HG03571 (cell line): Measurements from ENCODE around the gene AHRR.

Experiments
- ATAC-seq: cut with Tn5 transposase; IDR thresholded peaks from one replicate; pipeline ENCODE4 v1.9.1; 2021; ENCODE audit not compliant: unreplicated experiment

AHRR gene

DNA sequence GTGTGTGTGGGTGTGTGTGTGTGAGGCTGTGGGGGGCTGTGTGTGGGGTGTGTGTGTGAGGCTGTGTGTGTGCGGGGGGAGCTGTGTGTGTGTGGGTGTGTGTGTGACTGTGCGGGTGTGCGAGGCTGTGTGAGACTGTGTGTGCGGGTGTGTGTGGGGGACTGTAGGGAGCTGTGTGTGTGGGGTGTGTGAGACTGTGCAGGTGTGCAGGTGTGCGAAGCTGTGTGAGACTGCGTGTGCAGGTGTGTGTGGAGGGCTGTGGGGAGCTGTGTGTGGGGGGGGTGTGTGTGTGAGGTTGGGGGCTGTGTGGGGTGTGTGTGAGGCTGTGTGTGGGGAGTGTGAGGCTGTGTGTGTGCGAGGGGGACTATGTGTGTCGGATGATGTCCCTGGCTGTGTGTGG is 23.2 kb downstream of the AHRR start:
- ATAC-seq, result no peak

DNA sequence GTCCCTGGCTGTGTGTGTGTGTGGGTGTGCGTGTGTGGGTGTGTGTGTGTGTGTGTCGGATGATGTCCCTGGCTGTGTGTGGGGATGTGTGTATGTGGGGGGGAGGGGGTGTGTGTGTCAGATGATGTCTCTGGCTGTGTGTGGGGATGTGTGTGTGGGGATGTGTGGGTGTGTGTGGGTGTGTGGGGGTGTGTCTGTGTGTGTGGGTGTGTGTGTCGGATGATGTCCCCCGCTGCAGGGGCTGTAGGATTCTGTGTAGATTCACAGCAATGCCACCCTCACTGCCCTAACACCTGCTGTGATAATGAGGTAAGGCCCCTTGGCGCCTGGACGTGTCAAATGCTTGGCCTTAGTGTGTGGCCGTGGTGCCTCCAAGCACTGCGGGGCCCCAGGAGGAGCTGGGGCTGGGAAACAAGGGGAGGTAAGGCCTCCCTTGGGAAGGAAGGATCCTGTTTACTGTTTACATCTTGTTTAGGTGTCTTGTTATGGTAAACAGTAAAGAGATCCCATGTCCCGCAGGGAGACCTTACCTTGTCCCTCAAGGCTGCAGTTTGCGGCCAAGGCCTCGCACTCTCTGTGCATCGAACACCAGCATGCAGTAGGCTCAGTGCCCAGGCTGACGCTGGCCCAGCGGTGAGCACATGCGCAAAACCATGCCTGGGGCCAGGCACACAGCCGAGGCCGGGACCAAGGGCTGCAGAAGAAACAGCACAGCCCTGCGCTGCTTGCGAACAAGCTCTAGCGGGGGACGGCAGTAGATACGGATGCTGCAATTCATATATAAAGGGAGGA is 24.1 kb downstream of the AHRR start:
- ATAC-seq, result no peak

GRCh38 chr5:346229-346935 is 24.9 kb downstream of the AHRR start:
- ATAC-seq, result no peak

DNA sequence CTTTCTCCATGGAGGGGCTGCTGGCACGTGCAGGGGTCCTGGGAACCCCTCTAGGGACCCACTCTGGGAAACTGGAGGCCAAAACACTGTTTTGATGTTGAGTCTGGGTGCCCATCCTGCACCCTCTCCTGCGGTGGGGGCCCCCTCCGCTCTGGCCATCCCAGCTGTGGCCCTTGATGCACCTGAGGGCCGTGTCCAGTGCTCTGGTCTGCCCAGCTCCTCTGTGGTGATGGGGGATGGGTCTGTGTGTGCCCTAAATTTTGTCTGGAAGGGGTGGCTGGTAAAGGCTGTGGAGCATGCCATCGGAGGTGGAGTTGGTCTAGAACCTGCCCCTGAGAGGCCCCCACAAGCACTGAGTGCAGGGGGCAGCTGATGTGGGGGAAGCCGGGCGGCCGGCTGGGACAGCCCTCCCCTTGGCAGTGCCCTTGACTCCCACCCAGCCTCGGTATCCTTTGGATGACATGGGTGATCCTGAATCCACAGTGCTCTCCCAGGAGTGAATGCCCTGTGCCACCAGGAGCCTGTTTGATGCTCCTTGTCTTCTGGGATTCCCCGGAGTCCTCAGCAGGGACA is 26.3 kb downstream of the AHRR start:
- ATAC-seq, result no peak

GRCh38 chr5:348726-349125 is 27.2 kb downstream of the AHRR start:
- ATAC-seq, result no peak

- no peak for ATAC-seq
These were observed 28.8 kb downstream of the AHRR start for GRCh38 chr5:350355-350754.

DNA sequence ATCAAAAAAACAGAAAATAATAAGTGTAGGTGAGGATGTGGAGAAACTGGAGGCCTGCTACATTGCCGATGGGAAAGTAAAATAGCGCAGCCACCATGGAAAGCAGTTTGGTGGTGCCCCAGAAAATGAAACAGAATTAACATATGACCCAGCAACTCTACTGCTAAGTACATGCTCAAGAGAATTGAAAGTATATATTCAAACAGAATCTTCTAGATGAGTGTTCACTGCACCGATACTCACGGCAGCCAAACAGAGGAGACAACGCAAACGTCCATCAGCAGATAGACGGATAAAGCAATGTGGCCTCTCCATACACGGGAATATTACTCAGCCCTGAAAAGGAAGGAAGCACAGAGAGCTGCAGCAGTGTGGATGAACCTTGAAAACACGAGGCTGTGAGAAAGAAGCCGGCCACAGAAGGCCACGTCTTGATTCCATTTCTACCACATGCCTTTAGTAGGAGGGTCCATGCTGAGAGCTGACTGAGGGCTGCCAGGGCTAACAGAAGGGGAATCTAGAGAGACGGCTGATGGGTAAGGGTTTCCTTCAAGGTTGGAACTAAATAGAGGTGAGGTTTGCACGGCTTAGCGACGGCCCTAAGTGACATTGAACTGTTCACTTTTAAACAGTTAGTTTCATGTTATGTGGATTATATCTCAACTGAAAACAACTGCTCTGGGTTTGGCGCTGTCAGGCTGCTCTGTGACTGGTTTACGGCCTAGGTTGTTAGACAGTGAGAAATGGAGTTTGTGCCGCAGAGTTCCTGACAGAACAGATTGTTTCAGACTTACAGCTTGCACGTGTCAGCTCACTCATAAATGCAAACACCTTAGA is 29.8 kb downstream of the AHRR start:
- no peak for ATAC-seq

- ATAC-seq, result no peak
These were observed 30.4 kb downstream of the AHRR start for GRCh38 chr5:351921-352245.

DNA sequence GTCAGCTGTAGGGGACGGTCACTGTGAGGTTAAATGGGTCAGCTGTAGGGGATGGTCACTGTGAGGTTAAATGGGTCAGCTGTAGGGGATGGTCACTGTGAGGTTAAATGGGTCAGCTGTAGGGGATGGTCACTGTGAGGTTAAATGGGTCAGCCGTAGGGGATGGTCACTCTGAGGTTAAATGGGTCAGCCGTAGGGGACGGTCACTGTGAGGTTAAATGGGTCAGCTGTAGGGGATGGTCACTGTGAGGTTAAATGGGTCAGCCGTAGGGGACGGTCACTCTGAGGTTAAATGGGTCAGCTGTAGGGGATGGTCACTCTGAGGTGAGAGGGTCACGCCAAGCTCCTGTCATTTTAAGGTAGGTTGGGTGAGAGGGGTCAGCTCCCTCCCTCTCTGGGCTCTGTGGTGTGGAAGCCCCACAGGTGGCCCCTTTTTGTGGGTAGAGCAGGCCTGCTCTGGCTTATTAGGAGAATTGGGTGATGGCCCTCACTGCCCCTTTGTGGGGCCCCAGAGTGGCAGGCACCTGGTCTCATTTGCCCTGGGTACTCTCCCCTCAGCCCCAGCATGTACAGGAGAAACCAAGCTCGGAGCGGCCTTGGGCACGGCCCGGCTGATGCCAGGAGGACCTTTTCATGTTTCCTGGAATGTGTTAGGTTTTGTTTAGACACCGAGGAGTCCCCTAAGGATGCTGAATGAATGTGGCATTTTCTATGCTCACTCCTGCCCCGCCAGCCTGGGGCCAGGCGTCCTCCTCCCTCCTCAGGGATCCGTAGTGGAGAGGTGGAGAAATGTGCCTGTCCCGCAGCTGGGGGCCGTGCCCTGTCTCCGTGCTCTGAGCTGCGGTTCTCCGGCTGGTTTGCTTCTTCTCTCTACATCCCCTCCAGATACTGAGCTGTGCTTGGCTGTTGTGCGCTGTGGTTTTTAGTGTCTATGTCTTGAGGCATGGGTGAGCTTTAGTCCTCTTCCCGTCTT is 31.4 kb downstream of the AHRR start:
- ATAC-seq, result no peak

GRCh38 chr5:353612-354580 is 32.4 kb downstream of the AHRR start:
- ATAC-seq, result no peak

DNA sequence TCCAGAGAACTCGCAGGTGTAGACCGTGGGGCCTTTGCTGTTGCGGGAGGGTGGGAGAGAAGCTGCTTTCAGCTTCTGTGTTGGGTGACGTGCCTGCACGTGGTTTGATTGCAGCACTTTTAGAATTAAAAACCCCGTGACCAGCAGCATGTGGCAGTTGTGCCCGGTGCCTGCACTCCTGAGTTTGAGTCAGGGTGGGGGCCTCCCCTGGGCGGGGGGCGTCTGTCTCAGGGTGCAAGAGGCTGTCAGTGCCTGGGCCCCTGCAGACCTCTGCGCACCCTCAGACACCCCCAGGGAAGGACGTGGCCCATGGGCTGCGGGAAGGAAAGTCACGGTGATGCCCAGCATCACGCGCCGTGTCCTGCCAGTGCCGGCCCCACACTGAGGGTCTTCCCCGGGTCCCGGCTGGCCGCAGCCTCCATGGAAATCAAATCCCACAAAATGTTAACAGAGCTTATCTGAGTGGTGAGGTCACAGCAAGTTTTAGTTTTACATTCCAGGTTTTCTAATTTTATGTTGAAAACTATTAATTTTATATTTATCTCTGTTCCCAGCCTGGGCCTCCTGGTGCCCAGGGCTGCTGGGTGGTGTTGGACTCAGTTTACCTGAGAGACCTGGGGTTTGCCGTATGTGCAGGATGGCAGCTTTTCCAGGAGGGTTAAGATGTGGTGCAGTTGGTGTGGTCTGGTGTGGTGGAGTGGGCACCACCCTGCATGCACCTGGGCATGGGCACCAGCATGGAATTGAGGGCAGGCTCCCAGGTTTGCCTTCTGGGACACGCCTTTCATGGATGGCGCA is 33.3 kb downstream of the AHRR start:
- no peak for ATAC-seq

- ATAC-seq, result no peak
These were observed 33.9 kb downstream of the AHRR start for GRCh38 chr5:355379-355935.

GRCh38 chr5:355958-356357 is 34.4 kb downstream of the AHRR start:
- no peak for ATAC-seq

DNA sequence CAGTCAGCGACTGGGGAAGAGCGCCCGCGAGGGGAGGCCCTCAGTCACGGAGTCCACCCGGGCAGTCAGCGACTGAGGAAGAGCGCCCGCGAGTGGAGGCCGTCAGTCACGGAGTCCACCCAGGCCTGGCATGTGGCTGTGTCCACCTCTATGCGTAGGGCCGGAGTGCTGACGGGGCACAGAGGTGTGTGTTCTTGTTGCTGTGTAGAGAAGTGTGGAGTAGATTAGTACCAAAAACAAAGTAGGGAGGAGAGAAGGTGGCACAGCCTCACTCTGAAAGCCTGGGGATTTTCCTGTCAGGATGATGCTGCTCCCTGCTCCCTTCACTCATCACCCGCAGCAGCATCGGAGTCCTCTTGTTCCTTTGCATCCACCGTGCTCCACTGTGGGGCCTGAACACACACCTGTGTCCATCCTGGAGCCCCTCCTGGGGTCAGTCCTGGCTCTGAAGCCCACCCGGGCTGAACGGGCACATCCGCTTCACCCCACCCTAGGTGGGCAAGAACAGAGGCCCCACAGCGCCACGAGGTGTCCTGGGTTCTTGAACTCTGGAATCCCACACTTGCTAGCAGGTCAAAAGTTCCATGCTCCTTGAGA is 37.9 kb downstream of the AHRR start:
- no peak for ATAC-seq

DNA sequence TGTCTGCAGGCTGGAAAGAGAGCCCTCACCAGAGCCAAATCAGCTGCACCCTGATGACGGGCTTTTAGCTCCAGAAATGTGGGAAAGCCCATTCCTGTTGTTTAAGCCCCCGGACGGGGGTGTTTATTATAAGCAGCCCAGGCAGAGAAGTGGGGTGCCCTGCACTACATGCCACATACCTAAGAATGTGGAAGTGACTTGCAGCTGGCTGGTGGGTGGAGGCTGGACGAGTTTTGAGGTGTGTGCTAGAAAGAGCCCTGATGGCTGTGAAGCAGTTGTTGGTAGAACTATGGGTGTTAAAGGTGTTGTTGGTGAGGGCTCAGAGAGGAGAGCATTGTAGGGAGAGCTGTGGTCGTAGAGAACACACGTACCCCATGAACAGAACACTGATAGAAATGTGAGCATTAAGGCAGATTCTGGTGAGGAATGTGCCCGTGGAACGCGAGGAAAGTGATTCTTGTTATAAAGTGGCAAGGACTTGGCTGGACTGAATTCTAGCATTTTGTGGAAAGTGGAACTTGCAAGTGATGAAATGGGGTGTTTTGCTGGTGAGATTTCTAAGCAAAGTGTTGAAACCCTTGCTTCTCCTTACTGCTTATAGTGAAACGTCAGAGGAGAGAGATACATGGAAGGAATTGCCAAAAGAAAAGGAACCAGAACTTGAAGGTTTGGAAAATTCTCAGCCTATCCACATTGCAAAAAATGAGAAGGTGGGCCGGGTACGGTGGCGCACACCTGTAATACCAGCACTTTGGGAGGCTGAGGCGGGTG is 38.9 kb downstream of the AHRR start:
- ATAC-seq, result no peak

DNA sequence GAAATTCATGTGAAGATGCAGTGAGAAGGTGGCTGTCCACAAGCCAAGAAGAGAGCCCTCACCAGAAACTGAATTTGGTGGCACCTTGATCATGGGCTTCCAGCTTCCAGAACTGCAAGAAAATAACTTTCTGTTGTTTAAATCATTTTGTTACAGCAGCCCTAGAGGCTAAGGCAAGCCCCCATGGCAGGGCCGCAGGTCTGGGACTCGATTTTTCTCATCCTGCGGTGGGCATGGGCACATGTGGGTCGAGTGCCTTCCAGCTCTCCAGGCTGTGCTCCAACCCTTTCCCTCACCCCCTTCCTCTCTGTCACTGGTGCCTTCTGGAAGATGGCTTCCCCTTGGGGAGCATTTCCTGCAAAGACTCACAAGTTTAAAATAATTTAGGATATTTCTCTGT is 40.7 kb downstream of the AHRR start:
- ATAC-seq, result no peak
